Activated T-cell treated with anti-CD3 and anti-CD28 coated beads, Interleukin-2, amount 50 U/mL, for 72 hours (primary cell): Measurements from ENCODE around the gene PEAK3. TPM values are rescaled to one million over a fixed set of nuclear protein-coding genes. Genes with fewer than 3 reads are reported as not detected.

Source experiments
- ATAC-seq, 2 donors: fragments of 150-1000 bp; cut with Tn5 transposase; replicated peaks in 1 of 2; 2 replicates each; pipeline ENCODE4 v1.10.0; 2021; ENCODE audit warnings: moderate library complexity in 2 of 2, mild to moderate bottlenecking in 1 of 2
- DNase-seq, 2 donors: peaks; one replicate each; pipeline ENCODE4 v3.0.0; 2021 to 2022; ENCODE audit warnings: mixed read lengths in 1 of 2
- H3K27ac Mint-ChIP-seq: one replicate; pipeline ENCODE4 v1.8.0; 2022; ENCODE audit warnings: mild to moderate bottlenecking, moderate library complexity, mixed read lengths
- H3K27me3 Mint-ChIP-seq: one replicate; pipeline ENCODE4 v1.8.0; 2022; ENCODE audit warnings: low read depth, mixed read lengths
- H3K36me3 Mint-ChIP-seq, 2 donors: one replicate each; pipeline ENCODE4 v1.8.0; 2022; ENCODE audit warnings: mixed read lengths in 2 of 2, mild to moderate bottlenecking in 1 of 2; ENCODE audit not compliant: insufficient read depth in 2 of 2
- H3K4me1 Mint-ChIP-seq: one replicate; pipeline ENCODE4 v1.8.0; 2022; ENCODE audit warnings: low read depth, mixed read lengths
- H3K4me3 Mint-ChIP-seq, 2 donors: one replicate each; pipeline ENCODE4 v1.8.0; 2022; ENCODE audit warnings: mild to moderate bottlenecking in 2 of 2, mixed read lengths in 2 of 2, moderate library complexity in 2 of 2
- H3K9me3 Mint-ChIP-seq, 2 donors: one replicate each; pipeline ENCODE4 v1.8.0; 2022; ENCODE audit warnings: mixed read lengths in 2 of 2
- total RNA-seq, 2 donors: library from RNA; stranded (reverse); gene quantifications; one replicate each; pipeline ENCODE4 v1.2.3, GENCODE V29; 2022

PEAK3 gene
- total RNA-seq, 2 donors from 2014 or later: 0.09 TPM; not detected in 1

- Mint-ChIP-seq H3K4me1 (peaks cover 46% of the 10 kb centered on the region), H3K36me3 (peaks cover 16 to 17% of the 10 kb centered on the region in 2 donors), H3K27me3 (no peaks in the 10 kb centered on the region), H3K27ac (peak overlapping the region; percentile 91), H3K4me3 (peak overlapping the region; percentile 88 to 96), H3K9me3 (no peaks in the 10 kb centered on the region)
- DNase-seq (peak; percentile 99 to 100), ATAC-seq (peak; percentile 75 to 77)
Observed at GRCh38 chr19:2269244-2270156, 12.5 kb downstream of the PEAK3 start.

- Mint-ChIP-seq H3K4me3 (peak overlapping the region; percentile 88 to 96), H3K27me3 (no peaks in the 10 kb centered on the region), H3K27ac (peak overlapping the region; percentile 73), H3K36me3 (peaks cover 13 to 15% of the 10 kb centered on the region in 2 donors), H3K9me3 (no peaks in the 10 kb centered on the region), H3K4me1 (peaks cover 40% of the 10 kb centered on the region)
- DNase-seq (no peak), ATAC-seq (no peak)
Observed at GRCh38 chr19:2268861-2269243, 13.1 kb downstream of the PEAK3 start.

- Mint-ChIP-seq H3K36me3 (peaks cover 11 to 15% of the 10 kb centered on the region in 2 donors), H3K4me3 (peak overlapping the region; percentile 88 to 96), H3K9me3 (no peaks in the 10 kb centered on the region), H3K4me1 (peaks cover 36% of the 10 kb centered on the region), H3K27me3 (no peaks in the 10 kb centered on the region), H3K27ac (peak overlapping the region; percentile 73)
- no peak for DNase-seq
- no peak for ATAC-seq
Observed at GRCh38 chr19:2268480-2268830, 13.5 kb downstream of the PEAK3 start.

GRCh38 chr19:2266183-2266993 lies 15.6 kb downstream of the PEAK3 start:
- ATAC-seq: no peak
- DNase-seq: peak; percentile 52 to 63
- peaks cover 17% of the 10 kb centered on the region for H3K4me1 Mint-ChIP-seq
- no peaks in the 10 kb centered on the region for H3K9me3 Mint-ChIP-seq
- H3K27me3 Mint-ChIP-seq: no peaks in the 10 kb centered on the region
- H3K27ac Mint-ChIP-seq: peak overlapping the region; percentile 50
- H3K36me3 Mint-ChIP-seq: peaks cover 4 to 8% of the 10 kb centered on the region in 2 donors
- peak overlapping the region; percentile 41 to 45 for H3K4me3 Mint-ChIP-seq

- H3K27me3 Mint-ChIP-seq: no peaks in the 10 kb centered on the region
- peak; percentile 39 to 40 for ATAC-seq
- H3K4me3 Mint-ChIP-seq: no peak overlapping the region
- H3K36me3 Mint-ChIP-seq: no peaks in the 10 kb centered on the region
- H3K4me1 Mint-ChIP-seq: peaks cover 41% of the 10 kb centered on the region
- no peak overlapping the region for H3K27ac Mint-ChIP-seq
- no peaks in the 10 kb centered on the region for H3K9me3 Mint-ChIP-seq
- peak; percentile 66 to 77 for DNase-seq
Observed at GRCh38 chr19:2261438-2262172, 20.4 kb downstream of the PEAK3 start.

GRCh38 chr19:2260341-2260805 lies 21.6 kb downstream of the PEAK3 start:
- Mint-ChIP-seq H3K27me3 (no peaks in the 10 kb centered on the region), H3K9me3 (no peaks in the 10 kb centered on the region), H3K4me1 (peaks cover 34% of the 10 kb centered on the region), H3K27ac (peak overlapping the region; percentile 10), H3K4me3 (peak overlapping the region in 1 of 2 donors; percentile 47), H3K36me3 (no peaks in the 10 kb centered on the region)
- no peak for DNase-seq
- ATAC-seq: peak in 1 of 2 donors; percentile 20

- Mint-ChIP-seq H3K4me1 (peaks cover 34% of the 10 kb centered on the region), H3K36me3 (no peaks in the 10 kb centered on the region), H3K27ac (peak overlapping the region; percentile 89), H3K9me3 (no peaks in the 10 kb centered on the region), H3K27me3 (no peaks in the 10 kb centered on the region), H3K4me3 (peak overlapping the region in 1 of 2 donors; percentile 61)
- ATAC-seq (no peak), DNase-seq (no peak)
Observed at GRCh38 chr19:2259336-2259735, 22.6 kb downstream of the PEAK3 start.

- H3K9me3 Mint-ChIP-seq: no peaks in the 10 kb centered on the region
- H3K36me3 Mint-ChIP-seq: no peaks in the 10 kb centered on the region
- DNase-seq (no peak), ATAC-seq (no peak)
- no peaks in the 10 kb centered on the region for H3K27me3 Mint-ChIP-seq
- H3K4me3 Mint-ChIP-seq: peak within 1 kb of the TSS; percentile 29 to 71
- H3K4me1 Mint-ChIP-seq: peaks cover 43% of the 10 kb centered on the region
- H3K27ac Mint-ChIP-seq: peak within 1 kb of the TSS; percentile 98
Observed at GRCh38 chr19:2255982-2256685, 25.8 kb downstream of the PEAK3 start, which contains the start of gene JSRP1. Gene JSRP1 (minus strand): TSS chr19:2256417. CDS start chr19:2255314, 1,103 bp downstream.

- Mint-ChIP-seq H3K27ac (no peak overlapping the region), H3K4me1 (peaks cover 38% of the 10 kb centered on the region), H3K27me3 (no peaks in the 10 kb centered on the region), H3K4me3 (no peak overlapping the region), H3K9me3 (no peaks in the 10 kb centered on the region), H3K36me3 (no peaks in the 10 kb centered on the region)
- ATAC-seq (no peak), DNase-seq (no peak)
Observed at GRCh38 chr19:2255112-2255845, 26.7 kb downstream of the PEAK3 start.

GRCh38 chr19:2254064-2254872 lies 27.7 kb downstream of the PEAK3 start:
- no peaks in the 10 kb centered on the region for H3K27me3 Mint-ChIP-seq
- peaks cover 31% of the 10 kb centered on the region for H3K4me1 Mint-ChIP-seq
- peak overlapping the region; percentile 34 for H3K27ac Mint-ChIP-seq
- H3K4me3 Mint-ChIP-seq: peak overlapping the region; percentile 52 to 59
- H3K36me3 Mint-ChIP-seq: no peaks in the 10 kb centered on the region
- no peak for DNase-seq
- H3K9me3 Mint-ChIP-seq: no peaks in the 10 kb centered on the region
- no peak for ATAC-seq
